Lung (tissue), 12 donors: ENCODE data around the gene CHMP2B. TPM values are rescaled to one million over a fixed set of nuclear protein-coding genes. Genes with fewer than 3 reads are reported as not detected.

Source experiments
- ATAC-seq: fragments of 200-7000 bp; cut with Tn5 transposase; one replicate; pipeline ENCODE4 v1.9.1; 2020; ENCODE audit warnings: moderate number of reproducible peaks; ENCODE audit not compliant: insufficient read depth, low FRiP score
- DNase-seq, 3 donors: peaks; one replicate each; pipeline ENCODE4 v3.0.0-alpha.2; 2013 to 2017
- H3K27ac ChIP-seq, 2 donors: one replicate each; pipeline ENCODE4 v1.5.1; 2013; ENCODE audit warnings: mild to moderate bottlenecking in 2 of 2, moderate library complexity in 2 of 2, control low read depth in 1 of 2, inconsistent platforms in 1 of 2, low read depth in 1 of 2, low read length in 1 of 2
- H3K27me3 ChIP-seq, 3 donors: one replicate each; pipeline ENCODE4 v1.5.1; 2013; ENCODE audit warnings: low read length in 2 of 3; ENCODE audit not compliant: control insufficient read depth in 3 of 3, insufficient read depth in 3 of 3
- H3K36me3 ChIP-seq, 4 donors: one replicate each; pipeline ENCODE4 v1.5.1; 2013; ENCODE audit warnings: low read length in 4 of 4, mild to moderate bottlenecking in 1 of 4, moderate library complexity in 1 of 4; ENCODE audit not compliant: control insufficient read depth in 4 of 4, insufficient read depth in 4 of 4
- H3K4me1 ChIP-seq, 5 donors: one replicate each; pipeline ENCODE4 v1.5.1; 2013; ENCODE audit warnings: low read length in 5 of 5, mild to moderate bottlenecking in 2 of 5, moderate library complexity in 1 of 5; ENCODE audit not compliant: control insufficient read depth in 5 of 5, insufficient read depth in 5 of 5
- H3K4me3 ChIP-seq: one replicate; pipeline ENCODE4 v1.5.1; 2013; ENCODE audit warnings: mild to moderate bottlenecking, control low read depth, moderate library complexity
- H3K9ac ChIP-seq, 2 donors: one replicate each; pipeline ENCODE4 v1.5.1; 2013; ENCODE audit warnings: low read length in 2 of 2, control low read depth in 1 of 2; ENCODE audit not compliant: insufficient read depth in 1 of 2
- H3K9me3 ChIP-seq, 4 donors: one replicate each; pipeline ENCODE4 v1.5.1; 2013; ENCODE audit warnings: low read length in 3 of 4, mild to moderate bottlenecking in 1 of 4, moderate library complexity in 1 of 4; ENCODE audit not compliant: control insufficient read depth in 4 of 4, insufficient read depth in 3 of 4
- CTCF ChIP-seq: IDR thresholded peaks from 2 replicates; pipeline ENCODE4 v1.5.1; 2012; ENCODE audit warnings: mild to moderate bottlenecking; ENCODE audit errors: control extremely low read depth, extremely low read depth
- WGBS, 2 donors: extraction: QIAGEN DNeasy Blood & Tissue Kit; methylation state at CpG; one replicate each; pipeline ENCODE4 v1.1.7; 2013; 5-methylcytosine and 5-hydroxymethylcytosine counted together
- polyA plus RNA-seq, 2 donors: library from polyadenylated mRNA; stranded (reverse); fragments of 200-250 nt; gene quantifications; one replicate each; pipeline ENCODE4 v1.2.1, GENCODE V29; 2013
- total RNA-seq, 2 donors: library from RNA; depleted of rRNA in 1 of 2; stranded (reverse); fragments of >200 nt in 1 of 2; gene quantifications; one replicate each; pipeline ENCODE4 v1.2.1, GENCODE V29; 2014 to 2021
- donor health status: control.
- donor health status: control.
- donor health status: Bipolar disorder and iron deficiency.
- donor health status: healthy.
- donor health status: DM: yes; HTN: yes; CAD: no.

CHMP2B gene
- total and polyA plus RNA-seq, 4 donors, result 21.9 to 45.1 (median 37.6) TPM

GRCh38 chr3:87260270-87260669, 33.2 kb downstream of the CHMP2B start:
- DNase-seq (peak; percentile 15 to 57 (median 56)), ATAC-seq (no peak)
- H3K27ac ChIP-seq, result no peak overlapping the region

GRCh38 chr3:87261925-87262324, 34.8 kb downstream of the CHMP2B start:
- 67 to 74% methylated on average over 2 of the region's 2 CpGs for WGBS, 2 donors
- H3K36me3 ChIP-seq, result no peaks in the 10 kb centered on the region
- no peaks in the 10 kb centered on the region for H3K27me3 ChIP-seq
- peaks cover 0 to 3% (median 0%) of the 10 kb centered on the region in 5 donors for H3K4me1 ChIP-seq
- no peak overlapping the region for H3K27ac ChIP-seq
- no peak overlapping the region for H3K4me3 ChIP-seq
- no peak overlapping the region for H3K9ac ChIP-seq
- ATAC-seq, result no peak
- no peak for TF ChIP-seq CTCF
- DNase-seq, result peak in 2 of 3 donors; percentile 4 to 15
- H3K9me3 ChIP-seq, result no peaks in the 10 kb centered on the region

More at GRCh38 chr3:87260270-87260669, 33.2 kb downstream of the CHMP2B start:
- H3K9ac ChIP-seq, result no peak overlapping the region
- WGBS, 2 donors, result 35 to 38% methylated on average over 4 of the region's 4 CpGs
- no peak overlapping the region for H3K4me3 ChIP-seq
- H3K9me3 ChIP-seq, result no peaks in the 10 kb centered on the region
- H3K36me3 ChIP-seq, result peaks cover 0 to 2% (median 0%) of the 10 kb centered on the region in 4 donors
- TF ChIP-seq CTCF, result no peak
- no peaks in the 10 kb centered on the region for H3K27me3 ChIP-seq
- peaks cover 0 to 3% (median 0%) of the 10 kb centered on the region in 5 donors for H3K4me1 ChIP-seq

GRCh38 chr3:87267953-87268645, 41.0 kb downstream of the CHMP2B start:
- Histone ChIP-seq H3K36me3 (no peaks in the 10 kb centered on the region), H3K4me1 (peaks cover 0 to 5% (median 0%) of the 10 kb centered on the region in 5 donors), H3K9me3 (no peaks in the 10 kb centered on the region), H3K4me3 (no peak overlapping the region), H3K27ac (no peak overlapping the region), H3K27me3 (no peaks in the 10 kb centered on the region), H3K9ac (no peak overlapping the region)
- WGBS, 2 donors, result 80 to 85% methylated on average over 8 of the region's 8 CpGs
- ATAC-seq (no peak), DNase-seq (no peak)
- TF ChIP-seq CTCF, result no peak
